Measurements from ENCODE around the gene MAP3K8.
"Not testable (repeated sequence)": the region's sequence is repeated elsewhere in the genome, so short reads cannot be mapped to it uniquely, and the experiment has no call there.

The MAP3K8 gene

GRCh38 chr10:30472414-30473155 is 38.6 kb downstream of the MAP3K8 start:
- no peak for DNase-seq
- no peak for TF ChIP-seq GATA1 (IDR thresholded peaks at IDR 0.05; ENCODE audit: low read depth, low read length)
- TF ChIP-seq POLR2A (IDR thresholded peaks at IDR 0.05; ENCODE audit: low read length), result no peak

- not testable (repeated sequence) for DNase-seq
Observed at GRCh38 chr10:30475515-30475914, 41.5 kb downstream of the MAP3K8 start.

GRCh38 chr10:30476511-30477155 is 42.6 kb downstream of the MAP3K8 start:
- TF ChIP-seq GATA1 (IDR thresholded peaks at IDR 0.05; ENCODE audit: low read depth, low read length), result no peak
- no peak for TF ChIP-seq POLR2A (IDR thresholded peaks at IDR 0.05; ENCODE audit: low read length)
- no peak for DNase-seq

GRCh38 chr10:30479513-30479912 is 45.5 kb downstream of the MAP3K8 start:
- not testable (repeated sequence) for DNase-seq

- no peak for DNase-seq
- no peak for TF ChIP-seq POLR2A (IDR thresholded peaks at IDR 0.05; ENCODE audit: low read length)
- TF ChIP-seq GATA1 (IDR thresholded peaks at IDR 0.05; ENCODE audit: low read depth, low read length), result no peak
Observed at GRCh38 chr10:30481603-30482002, 47.6 kb downstream of the MAP3K8 start.

- no peak for DNase-seq
- TF ChIP-seq POLR2A (IDR thresholded peaks at IDR 0.05; ENCODE audit: low read length) (no peak), GATA1 (IDR thresholded peaks at IDR 0.05; ENCODE audit: low read depth, low read length) (no peak)
Observed at GRCh38 chr10:30488316-30488715, 54.3 kb downstream of the MAP3K8 start.

GRCh38 chr10:30489346-30489745 is 55.4 kb downstream of the MAP3K8 start:
- TF ChIP-seq POLR2A (IDR thresholded peaks at IDR 0.05; ENCODE audit: low read length), result no peak
- no peak for TF ChIP-seq GATA1 (IDR thresholded peaks at IDR 0.05; ENCODE audit: low read depth, low read length)
- DNase-seq, result no peak

- TF ChIP-seq GATA1 (IDR thresholded peaks at IDR 0.05; ENCODE audit: low read depth, low read length), result no peak
- no peak for TF ChIP-seq POLR2A (IDR thresholded peaks at IDR 0.05; ENCODE audit: low read length)
- DNase-seq, result no peak
Observed at GRCh38 chr10:30490289-30491000, 56.5 kb downstream of the MAP3K8 start.

GRCh38 chr10:30491204-30491915 is 57.4 kb downstream of the MAP3K8 start:
- DNase-seq, result no peak

GRCh38 chr10:30491916-30492515 is 58.0 kb downstream of the MAP3K8 start:
- TF ChIP-seq GATA1 (IDR thresholded peaks at IDR 0.05; ENCODE audit: low read depth, low read length), result no peak
- TF ChIP-seq POLR2A (IDR thresholded peaks at IDR 0.05; ENCODE audit: low read length), result no peak
- DNase-seq, result no peak

More at GRCh38 chr10:30491204-30491915, 57.4 kb downstream of the MAP3K8 start:
- TF ChIP-seq GATA1 (IDR thresholded peaks at IDR 0.05; ENCODE audit: low read depth, low read length), result no peak
- no peak for TF ChIP-seq POLR2A (IDR thresholded peaks at IDR 0.05; ENCODE audit: low read length)

GRCh38 chr10:30493609-30494530 is 59.9 kb downstream of the MAP3K8 start:
- TF ChIP-seq POLR2A (IDR thresholded peaks at IDR 0.05; ENCODE audit: low read length) (no peak), GATA1 (IDR thresholded peaks at IDR 0.05; ENCODE audit: low read depth, low read length) (no peak)

GRCh38 chr10:30494558-30494957 is 60.6 kb downstream of the MAP3K8 start:
- DNase-seq, result no peak

More at GRCh38 chr10:30493609-30494530, 59.9 kb downstream of the MAP3K8 start:
- peak; percentile 57 to 78 for DNase-seq

GRCh38 chr10:30495687-30496086 is 61.7 kb downstream of the MAP3K8 start:
- DNase-seq, result no peak
- no peak for TF ChIP-seq POLR2A (IDR thresholded peaks at IDR 0.05; ENCODE audit: low read length)
- TF ChIP-seq GATA1 (IDR thresholded peaks at IDR 0.05; ENCODE audit: low read depth, low read length), result no peak

More at GRCh38 chr10:30494558-30494957, 60.6 kb downstream of the MAP3K8 start:
- TF ChIP-seq GATA1 (IDR thresholded peaks at IDR 0.05; ENCODE audit: low read depth, low read length) (no peak), POLR2A (IDR thresholded peaks at IDR 0.05; ENCODE audit: low read length) (no peak)
